Measurements from ENCODE around the gene C11orf52. TPM values are rescaled to one million over a fixed set of nuclear protein-coding genes. Genes with fewer than 3 reads are reported as not detected.

The C11orf52 gene
- total and polyA plus RNA-seq, 2 of the 4 experiments (the other 2 are of a cell fraction) = 0.90 to 1.1 TPM

GRCh38 chr11:111966678-111967077, 48.0 kb downstream of the C11orf52 start:
- 85% methylated on average over 5 of the region's 5 CpGs; no CpG with 5 or more reads in 1 of the 2 experiments for WGBS, 2 experiments (ENCODE audit: extremely low coverage in 2 of 2, insufficient read length in 1 of 2)
- H2BK5ac ChIP-seq (ENCODE audit: low read depth, low read length, poor library complexity, severe bottlenecking) = no peak overlapping the region
- no peaks in the 10 kb centered on the region for H4K20me1 ChIP-seq (ENCODE audit: insufficient read depth, low read length)
- dilution Hi-C loops (cut with HindIII; ENCODE audit: low sequenced_read_pairs, unreplicated experiment) = no loop called here
- no peak overlapping the region for H4K8ac ChIP-seq (ENCODE audit: low read depth in 2 of 2, low read length in 2 of 2)
- no peaks in the 10 kb centered on the region for H3K9me1 ChIP-seq (ENCODE audit: insufficient read depth, low read length)
- H3K4me1 ChIP-seq (ENCODE audit: control insufficient read depth, insufficient read depth, low read length) = no peaks in the 10 kb centered on the region
- H3K4ac ChIP-seq (ENCODE audit: low read depth, low read length) = no peak overlapping the region
- H2BK15ac ChIP-seq (ENCODE audit: low read depth, low read length) = no peak overlapping the region
- no peak for DNase-seq
- no peak overlapping the region for H4K5ac ChIP-seq (ENCODE audit: low read depth, low read length)
- H3K9me3 ChIP-seq (ENCODE audit: control insufficient read depth, insufficient read depth, low read length) = no peaks in the 10 kb centered on the region
- H2BK20ac ChIP-seq (ENCODE audit: low read depth, low read length) = no peak overlapping the region
- H3K27me3 ChIP-seq (ENCODE audit: control insufficient read depth, insufficient read depth, low read length) = no peaks in the 10 kb centered on the region
- in situ Hi-C loops (cut with MboI; ENCODE audit: low sequenced_read_pairs) = no loop called here
- no peak overlapping the region for H3K18ac ChIP-seq (ENCODE audit: low read depth, low read length)
- H3K79me1 ChIP-seq (ENCODE audit: low read depth in 1 of 2, low read length in 2 of 2) = no peaks in the 10 kb centered on the region; a peak in 1 of 4 replicates
- intact Hi-C loops (cut with micrococcal nuclease) = no loop called here
- no peak for ATAC-seq (ENCODE audit: low read depth)
- no peak overlapping the region for H2AK9ac ChIP-seq (replicated peaks; ENCODE audit: low read depth, low read length, poor library complexity)
- H2AK5ac ChIP-seq (ENCODE audit: low read depth, low read length) = no peak overlapping the region
- H2BK120ac ChIP-seq (ENCODE audit: low read depth, low read length) = no peak overlapping the region
- TF ChIP-seq, protein P1, sequence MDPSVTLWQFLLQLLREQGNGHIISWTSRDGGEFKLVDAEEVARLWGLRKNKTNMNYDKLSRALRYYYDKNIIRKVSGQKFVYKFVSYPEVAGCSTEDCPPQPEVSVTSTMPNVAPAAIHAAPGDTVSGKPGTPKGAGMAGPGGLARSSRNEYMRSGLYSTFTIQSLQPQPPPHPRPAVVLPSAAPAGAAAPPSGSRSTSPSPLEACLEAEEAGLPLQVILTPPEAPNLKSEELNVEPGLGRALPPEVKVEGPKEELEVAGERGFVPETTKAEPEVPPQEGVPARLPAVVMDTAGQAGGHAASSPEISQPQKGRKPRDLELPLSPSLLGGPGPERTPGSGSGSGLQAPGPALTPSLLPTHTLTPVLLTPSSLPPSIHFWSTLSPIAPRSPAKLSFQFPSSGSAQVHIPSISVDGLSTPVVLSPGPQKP (IDR thresholded peaks at IDR 0.05; ENCODE audit: borderline replicate concordance, low read depth, low read length) = no peak
- TF ChIP-seq BHLHE40 (IDR thresholded peaks at IDR 0.05; ENCODE audit: low read depth, low read length) = no peak
- no peak for TF ChIP-seq FOS (IDR thresholded peaks at IDR 0.05; ENCODE audit: low read depth, low read length)
- no peak for TF ChIP-seq RAD21 (IDR thresholded peaks at IDR 0.05; ENCODE audit: low read length)
- no peak for TF ChIP-seq NFE2L2 (IDR thresholded peaks at IDR 0.05; ENCODE audit: low read depth, low read length)
- TF ChIP-seq RFX5 (IDR thresholded peaks at IDR 0.05; ENCODE audit: low read depth, low read length) = no peak
- no peak for TF ChIP-seq CEBPB (IDR thresholded peaks at IDR 0.05; ENCODE audit: low read depth, low read length)
- no peak for TF ChIP-seq MAFK (IDR thresholded peaks at IDR 0.05; ENCODE audit: low read depth, low read length)
- TF ChIP-seq, protein P2, sequence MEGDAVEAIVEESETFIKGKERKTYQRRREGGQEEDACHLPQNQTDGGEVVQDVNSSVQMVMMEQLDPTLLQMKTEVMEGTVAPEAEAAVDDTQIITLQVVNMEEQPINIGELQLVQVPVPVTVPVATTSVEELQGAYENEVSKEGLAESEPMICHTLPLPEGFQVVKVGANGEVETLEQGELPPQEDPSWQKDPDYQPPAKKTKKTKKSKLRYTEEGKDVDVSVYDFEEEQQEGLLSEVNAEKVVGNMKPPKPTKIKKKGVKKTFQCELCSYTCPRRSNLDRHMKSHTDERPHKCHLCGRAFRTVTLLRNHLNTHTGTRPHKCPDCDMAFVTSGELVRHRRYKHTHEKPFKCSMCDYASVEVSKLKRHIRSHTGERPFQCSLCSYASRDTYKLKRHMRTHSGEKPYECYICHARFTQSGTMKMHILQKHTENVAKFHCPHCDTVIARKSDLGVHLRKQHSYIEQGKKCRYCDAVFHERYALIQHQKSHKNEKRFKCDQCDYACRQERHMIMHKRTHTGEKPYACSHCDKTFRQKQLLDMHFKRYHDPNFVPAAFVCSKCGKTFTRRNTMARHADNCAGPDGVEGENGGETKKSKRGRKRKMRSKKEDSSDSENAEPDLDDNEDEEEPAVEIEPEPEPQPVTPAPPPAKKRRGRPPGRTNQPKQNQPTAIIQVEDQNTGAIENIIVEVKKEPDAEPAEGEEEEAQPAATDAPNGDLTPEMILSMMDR (conservative IDR thresholded peaks at IDR 0.05; ENCODE audit: low read depth, low read length) = no peak
- no peak for TF ChIP-seq POLR2A (IDR thresholded peaks at IDR 0.05; ENCODE audit: low read depth, low read length)
- TF ChIP-seq MAZ (IDR thresholded peaks at IDR 0.05; ENCODE audit: borderline replicate concordance, low read depth, low read length) = no peak
- no peak for TF ChIP-seq CHD1 (IDR thresholded peaks at IDR 0.05; ENCODE audit: low read depth, low read length)
- TF ChIP-seq, protein P3, sequence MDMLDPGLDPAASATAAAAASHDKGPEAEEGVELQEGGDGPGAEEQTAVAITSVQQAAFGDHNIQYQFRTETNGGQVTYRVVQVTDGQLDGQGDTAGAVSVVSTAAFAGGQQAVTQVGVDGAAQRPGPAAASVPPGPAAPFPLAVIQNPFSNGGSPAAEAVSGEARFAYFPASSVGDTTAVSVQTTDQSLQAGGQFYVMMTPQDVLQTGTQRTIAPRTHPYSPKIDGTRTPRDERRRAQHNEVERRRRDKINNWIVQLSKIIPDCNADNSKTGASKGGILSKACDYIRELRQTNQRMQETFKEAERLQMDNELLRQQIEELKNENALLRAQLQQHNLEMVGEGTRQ (IDR thresholded peaks at IDR 0.05; ENCODE audit: low read depth, low read length) = no peak
- H3K14ac ChIP-seq (replicated peaks; ENCODE audit: low read depth, low read length) = no peak overlapping the region
- H3K56ac ChIP-seq (ENCODE audit: extremely low read depth, insufficient read depth, low read length) = no peak overlapping the region
- H3K23ac ChIP-seq (ENCODE audit: low read depth, low read length) = no peak overlapping the region
- no peak overlapping the region for H3K4me3 ChIP-seq (ENCODE audit: insufficient read depth, low read depth, low read length)
- H3K4me2 ChIP-seq (ENCODE audit: low read depth, low read length) = no peak overlapping the region
- H3K27ac ChIP-seq (ENCODE audit: insufficient read depth, low read length) = no peak overlapping the region
- no TSS peak for BruUV-seq (replicated peaks)
- POLR2A ChIA-PET (ENCODE audit: unreplicated experiment) = no interaction called here
- H4K91ac ChIP-seq (ENCODE audit: insufficient read depth, low read depth, low read length) = no peak overlapping the region
- no peak overlapping the region for H2AFZ ChIP-seq (replicated peaks; ENCODE audit: low read length, poor library complexity)
- peaks cover 14% of the 10 kb centered on the region for H3K36me3 ChIP-seq (ENCODE audit: control insufficient read depth, insufficient read depth, low read length)
- CTCF ChIA-PET = no interaction called here
- H3K9ac ChIP-seq (ENCODE audit: low read depth, low read length) = no peak overlapping the region
